ENCODE results near the gene PLEKHA7. TPM values are rescaled to one million over a fixed set of nuclear protein-coding genes. Genes with fewer than 3 reads are reported as not detected.

PLEKHA7 gene
- total RNA-seq, 4 donors from 2014 or later, result 24.1 to 49.3 (median 28.8) TPM

GRCh38 chr11:16777613-16777975 is 236.6 kb downstream of the PLEKHA7 start:
- TF ChIP-seq, protein P1, sequence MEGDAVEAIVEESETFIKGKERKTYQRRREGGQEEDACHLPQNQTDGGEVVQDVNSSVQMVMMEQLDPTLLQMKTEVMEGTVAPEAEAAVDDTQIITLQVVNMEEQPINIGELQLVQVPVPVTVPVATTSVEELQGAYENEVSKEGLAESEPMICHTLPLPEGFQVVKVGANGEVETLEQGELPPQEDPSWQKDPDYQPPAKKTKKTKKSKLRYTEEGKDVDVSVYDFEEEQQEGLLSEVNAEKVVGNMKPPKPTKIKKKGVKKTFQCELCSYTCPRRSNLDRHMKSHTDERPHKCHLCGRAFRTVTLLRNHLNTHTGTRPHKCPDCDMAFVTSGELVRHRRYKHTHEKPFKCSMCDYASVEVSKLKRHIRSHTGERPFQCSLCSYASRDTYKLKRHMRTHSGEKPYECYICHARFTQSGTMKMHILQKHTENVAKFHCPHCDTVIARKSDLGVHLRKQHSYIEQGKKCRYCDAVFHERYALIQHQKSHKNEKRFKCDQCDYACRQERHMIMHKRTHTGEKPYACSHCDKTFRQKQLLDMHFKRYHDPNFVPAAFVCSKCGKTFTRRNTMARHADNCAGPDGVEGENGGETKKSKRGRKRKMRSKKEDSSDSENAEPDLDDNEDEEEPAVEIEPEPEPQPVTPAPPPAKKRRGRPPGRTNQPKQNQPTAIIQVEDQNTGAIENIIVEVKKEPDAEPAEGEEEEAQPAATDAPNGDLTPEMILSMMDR (IDR thresholded peaks at IDR 0.05), result no peak
- DNase-seq (ENCODE audit: low spot score), result no peak

DNA sequence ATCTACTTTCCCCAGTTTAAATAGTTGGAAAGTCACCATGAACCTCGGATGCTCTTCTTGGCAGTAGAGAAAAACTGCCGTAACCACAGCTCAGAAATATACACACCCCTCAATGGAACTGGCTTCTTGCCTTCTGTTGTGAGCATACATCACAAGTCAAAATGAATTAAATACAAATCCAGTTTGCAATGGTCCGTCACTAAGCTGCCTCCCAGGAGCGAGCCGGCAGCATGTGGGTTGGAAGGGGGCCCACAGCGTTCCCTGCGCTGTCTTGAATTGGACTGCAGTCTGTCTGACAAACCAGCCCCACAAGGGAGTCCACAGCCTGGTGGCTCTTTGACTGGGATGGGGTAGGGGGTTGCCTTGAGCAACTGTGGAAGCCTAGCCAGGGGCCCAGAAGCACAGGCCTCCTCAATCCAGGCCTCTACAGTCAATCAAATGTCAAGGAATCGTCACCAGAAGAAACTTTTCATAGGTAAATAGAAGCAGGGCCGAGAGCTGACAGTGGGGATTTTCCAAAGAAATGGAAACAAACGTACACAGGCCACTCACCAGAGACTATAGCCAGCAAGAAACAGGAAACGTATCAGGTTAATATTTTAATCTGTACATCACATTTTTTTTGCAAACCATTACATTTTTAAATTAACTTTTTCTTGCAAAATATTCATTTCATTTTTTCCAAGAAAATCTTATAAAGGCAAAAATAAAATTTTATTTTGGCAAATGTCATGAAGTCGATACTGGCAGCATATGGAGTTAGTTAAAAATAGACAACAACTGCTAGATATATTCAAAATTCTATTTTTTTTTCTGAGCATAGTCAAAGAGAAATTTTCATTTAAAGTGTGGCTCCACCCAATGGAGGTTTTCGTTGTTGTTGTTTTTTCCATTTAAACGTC is 237.3 kb downstream of the PLEKHA7 start:
- DNase-seq (ENCODE audit: low spot score) (no peak), ATAC-seq (ENCODE audit: low FRiP score) (no peak)
- TF ChIP-seq, protein P1 (IDR thresholded peaks at IDR 0.05), result no peak

More at GRCh38 chr11:16777613-16777975, 236.6 kb downstream of the PLEKHA7 start:
- no peak for ATAC-seq (ENCODE audit: low FRiP score)

DNA sequence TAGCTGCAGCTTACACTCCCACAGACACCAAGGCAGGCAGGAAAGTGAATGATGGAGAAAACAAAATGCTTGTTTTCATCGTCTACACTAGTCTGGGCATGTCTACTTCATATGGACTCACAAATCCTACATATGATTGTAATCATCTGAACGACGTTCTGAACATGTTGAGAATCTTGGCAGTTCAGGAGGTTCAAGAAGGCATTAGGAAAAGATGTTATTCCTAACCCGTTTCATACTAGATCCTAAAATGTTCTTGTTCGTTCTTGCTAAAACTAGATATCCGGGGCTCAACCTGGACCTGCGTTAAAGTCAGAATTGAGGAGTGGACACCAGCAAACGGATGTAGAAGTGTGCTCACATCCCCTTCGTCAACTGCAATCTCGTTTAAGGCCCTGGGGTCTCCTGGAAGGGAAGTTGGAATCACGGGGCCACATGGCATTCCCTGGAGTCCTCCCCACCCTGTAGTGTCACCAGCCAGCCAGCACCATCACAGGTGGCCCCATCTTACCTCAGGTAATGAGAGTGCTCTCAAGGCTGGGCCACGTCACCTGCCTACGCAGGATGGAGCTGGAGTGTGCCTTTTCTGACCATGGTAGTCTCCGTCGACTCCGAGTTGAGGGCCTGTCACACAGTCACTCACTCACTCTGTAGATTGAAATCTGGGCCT is 238.5 kb downstream of the PLEKHA7 start:
- ATAC-seq (ENCODE audit: low FRiP score), result no peak
- TF ChIP-seq, protein P1 (IDR thresholded peaks at IDR 0.05), result no peak
- no peak for DNase-seq (ENCODE audit: low spot score)

DNA sequence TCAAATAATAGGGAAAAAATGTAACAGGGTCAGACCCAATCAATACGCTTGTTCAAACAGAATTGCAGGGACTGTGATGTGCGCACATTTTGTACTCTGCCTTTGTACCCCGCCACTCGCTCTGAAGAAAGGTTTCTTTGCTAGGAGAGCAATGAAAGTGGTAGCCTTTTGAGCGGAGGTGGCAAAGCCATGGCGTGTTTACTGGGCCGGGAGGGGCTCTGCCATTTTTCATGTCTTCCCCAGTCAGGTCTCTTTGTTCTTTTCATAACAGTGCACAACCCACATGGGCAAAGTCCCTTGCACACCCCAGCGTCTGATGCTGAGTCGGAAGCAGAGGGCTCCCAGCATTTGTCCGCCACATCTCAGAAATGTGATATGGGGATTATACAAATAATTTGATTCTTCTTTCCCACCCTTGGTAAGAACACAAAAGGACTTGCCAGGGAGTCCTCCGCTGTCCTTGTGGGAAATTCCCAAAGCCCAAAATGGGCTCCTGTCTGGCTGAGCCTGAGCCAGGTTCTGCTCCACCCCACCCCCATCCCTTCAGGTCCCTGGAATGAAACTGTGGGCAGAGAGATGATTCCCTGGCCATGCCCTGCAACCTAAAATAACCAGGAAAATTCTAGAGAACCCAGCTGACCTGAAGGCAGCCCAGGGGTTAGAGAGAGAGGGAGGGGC is 239.1 kb downstream of the PLEKHA7 start:
- no peak for DNase-seq (ENCODE audit: low spot score)
- TF ChIP-seq, protein P1 (IDR thresholded peaks at IDR 0.05), result no peak
- ATAC-seq (ENCODE audit: low FRiP score), result no peak

- DNase-seq (ENCODE audit: low spot score) (no peak), ATAC-seq (ENCODE audit: low FRiP score) (no peak)
- TF ChIP-seq, protein P1 (IDR thresholded peaks at IDR 0.05), result no peak
Observed at GRCh38 chr11:16773981-16774935, 240.0 kb downstream of the PLEKHA7 start.

DNA sequence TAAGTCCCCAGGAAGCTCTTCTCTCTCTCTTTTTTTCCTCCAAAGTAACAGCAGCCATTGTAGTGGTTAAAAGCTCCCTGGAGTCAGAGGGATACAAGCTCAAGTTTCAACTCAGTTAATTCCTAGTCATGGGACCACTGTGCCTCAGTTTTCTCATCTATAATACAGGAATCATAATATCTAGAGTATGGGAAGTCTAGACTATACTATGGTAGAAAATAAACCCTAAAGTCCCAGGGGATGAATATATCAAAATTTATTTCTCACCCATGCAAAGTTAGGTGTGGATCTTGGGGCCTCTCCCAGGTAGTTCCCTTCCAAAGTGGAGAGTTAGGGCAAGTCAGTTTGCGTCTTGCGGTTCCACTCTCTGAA is 242.1 kb downstream of the PLEKHA7 start:
- DNase-seq (ENCODE audit: low spot score), result no peak
- ATAC-seq (ENCODE audit: low FRiP score), result no peak
- TF ChIP-seq, protein P1 (IDR thresholded peaks at IDR 0.05), result no peak

Data from omental fat pad (tissue), 4 donors.